Activated B cell treated with CpG ODN at 0.5 μM for 24 hours (primary cell): ENCODE measurements around the gene DDX42. TPM values are rescaled to one million over a fixed set of nuclear protein-coding genes. Genes with fewer than 3 reads are reported as not detected.

ENCODE experiments used
- ATAC-seq: fragments of 200-7000 bp; cut with Tn5 transposase; one replicate; pipeline ENCODE4 v1.10.0; 2021; ENCODE audit warnings: low read depth, mild to moderate bottlenecking, moderate library complexity
- CTCF ChIA-PET: fragments of 350-600 bp; sonication (Branson Sonifier 250); formaldehyde crosslinking; loops from one replicate; lab custom pipeline; 2021; ENCODE audit warnings: antibody characterized with exemption; lab: Charles Lee
- POLR2A ChIA-PET: fragments of 350-600 bp; sonication (Branson Sonifier 250); formaldehyde crosslinking; loops from one replicate; lab custom pipeline; 2021; ENCODE audit warnings: antibody characterized with exemption; lab: Charles Lee
- DNase-seq: peaks from one replicate; pipeline ENCODE4 v3.0.0; 2022
- H3K27ac Mint-ChIP-seq: one replicate; pipeline ENCODE4 v1.8.0; 2020; ENCODE audit warnings: mixed read lengths
- H3K27me3 Mint-ChIP-seq: one replicate; pipeline ENCODE4 v1.8.0; 2021; ENCODE audit warnings: mixed read lengths
- H3K36me3 Mint-ChIP-seq: one replicate; pipeline ENCODE4 v1.8.0; 2021; ENCODE audit warnings: low read depth, mixed read lengths
- H3K4me1 Mint-ChIP-seq: one replicate; pipeline ENCODE4 v1.8.0; 2021; ENCODE audit warnings: mixed read lengths
- H3K4me3 Mint-ChIP-seq: one replicate; pipeline ENCODE4 v1.8.0; 2020; ENCODE audit warnings: mild to moderate bottlenecking, mixed read lengths
- H3K9me3 Mint-ChIP-seq: one replicate; pipeline ENCODE4 v1.8.0; 2020; ENCODE audit warnings: mixed read lengths
- intact Hi-C: fragments of 100-400 bp; cut with micrococcal nuclease; formaldehyde crosslinking; loops from one replicate; pipeline ENCODE4 v1.15.1; 2024
- total RNA-seq: library from RNA; stranded (reverse); gene quantifications from 2 replicates; pipeline ENCODE4 v1.2.3, GENCODE V29; 2022
- TF ChIP-seq, protein P1 (sequence below): fragments of 200-600 bp; IDR thresholded peaks from one replicate; pipeline ENCODE4 v1.8.0; 2022; ENCODE audit warnings: antibody characterized with exemption, mild to moderate bottlenecking

DDX42 gene, protein sequence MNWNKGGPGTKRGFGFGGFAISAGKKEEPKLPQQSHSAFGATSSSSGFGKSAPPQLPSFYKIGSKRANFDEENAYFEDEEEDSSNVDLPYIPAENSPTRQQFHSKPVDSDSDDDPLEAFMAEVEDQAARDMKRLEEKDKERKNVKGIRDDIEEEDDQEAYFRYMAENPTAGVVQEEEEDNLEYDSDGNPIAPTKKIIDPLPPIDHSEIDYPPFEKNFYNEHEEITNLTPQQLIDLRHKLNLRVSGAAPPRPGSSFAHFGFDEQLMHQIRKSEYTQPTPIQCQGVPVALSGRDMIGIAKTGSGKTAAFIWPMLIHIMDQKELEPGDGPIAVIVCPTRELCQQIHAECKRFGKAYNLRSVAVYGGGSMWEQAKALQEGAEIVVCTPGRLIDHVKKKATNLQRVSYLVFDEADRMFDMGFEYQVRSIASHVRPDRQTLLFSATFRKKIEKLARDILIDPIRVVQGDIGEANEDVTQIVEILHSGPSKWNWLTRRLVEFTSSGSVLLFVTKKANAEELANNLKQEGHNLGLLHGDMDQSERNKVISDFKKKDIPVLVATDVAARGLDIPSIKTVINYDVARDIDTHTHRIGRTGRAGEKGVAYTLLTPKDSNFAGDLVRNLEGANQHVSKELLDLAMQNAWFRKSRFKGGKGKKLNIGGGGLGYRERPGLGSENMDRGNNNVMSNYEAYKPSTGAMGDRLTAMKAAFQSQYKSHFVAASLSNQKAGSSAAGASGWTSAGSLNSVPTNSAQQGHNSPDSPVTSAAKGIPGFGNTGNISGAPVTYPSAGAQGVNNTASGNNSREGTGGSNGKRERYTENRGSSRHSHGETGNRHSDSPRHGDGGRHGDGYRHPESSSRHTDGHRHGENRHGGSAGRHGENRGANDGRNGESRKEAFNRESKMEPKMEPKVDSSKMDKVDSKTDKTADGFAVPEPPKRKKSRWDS
- total RNA-seq: 132 and 160 TPM in 2 replicates

DNA sequence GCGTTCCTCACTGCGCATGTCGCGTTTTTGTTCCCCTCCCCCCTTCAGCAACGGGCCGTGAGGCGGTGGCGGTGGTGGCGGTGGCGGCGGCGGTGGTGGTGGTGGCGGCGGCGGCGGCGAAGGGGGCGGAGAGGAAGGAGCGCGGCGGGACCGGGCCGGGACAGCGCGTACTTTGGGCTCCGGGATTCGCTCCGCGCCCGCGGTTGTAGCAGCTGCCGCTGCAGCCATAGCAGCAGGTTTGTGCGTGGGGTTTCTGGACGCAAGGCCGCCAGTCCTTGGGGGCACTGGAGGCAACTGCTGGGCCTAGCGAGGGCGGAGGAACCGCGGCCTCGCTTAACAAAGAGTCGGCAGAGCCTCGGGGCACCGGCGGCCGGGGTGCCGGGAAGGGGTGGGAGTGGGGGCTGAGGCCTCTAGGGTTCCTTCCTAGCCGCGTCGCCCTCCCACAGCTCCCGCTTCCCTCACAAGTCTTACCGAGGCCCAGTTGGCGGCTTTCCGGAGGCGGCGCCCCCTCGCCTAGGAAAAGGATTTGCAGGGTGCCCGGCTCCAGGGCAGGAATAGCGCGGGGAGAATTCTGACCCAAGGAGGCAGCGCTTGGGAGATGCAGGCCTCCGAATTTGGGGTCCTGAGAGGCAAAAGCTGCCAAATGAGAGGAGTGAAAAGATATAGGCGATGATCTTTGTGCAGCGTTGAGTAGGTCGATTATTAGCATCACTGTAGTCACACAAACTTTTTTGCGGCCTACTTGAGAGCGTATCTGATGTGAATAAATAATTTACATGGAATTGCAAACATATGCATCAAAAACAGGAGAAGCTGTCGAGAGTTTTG, at the start of gene DDX42:
DDX42 (plus strand) TSS at position 30 of the 828 bp plus-strand sequence. CDS start 12,880 bp downstream, outside the sequence.
- DNase-seq (no peak), ATAC-seq (no peak)
- ChIA-PET CTCF (interaction anchor here (0.9 to 2.3 kb wide), 6 partner anchors 9 to 349 kb away, joined by 3 to 6 read pairs (median 4); no protein-coding TSS in a partner anchor), POLR2A (interaction anchor here (0.6 to 6.4 kb wide), 47 partner anchors 7 to 885 kb away, joined by 3 to 256 read pairs (median 6); partner anchors contain the start of genes CEP95, DCAF7, DDX5 and ICAM2)
- intact Hi-C loops: loop anchor here (5.0 kb wide), 1 partner anchor 327 kb away; the partner anchor contains the start of gene CYB561
- H3K36me3 Mint-ChIP-seq: peaks cover 55% of the 10 kb centered on the region
- peak within 1 kb of the TSS; percentile 92 for H3K4me3 Mint-ChIP-seq
- TF ChIP-seq, protein P1, sequence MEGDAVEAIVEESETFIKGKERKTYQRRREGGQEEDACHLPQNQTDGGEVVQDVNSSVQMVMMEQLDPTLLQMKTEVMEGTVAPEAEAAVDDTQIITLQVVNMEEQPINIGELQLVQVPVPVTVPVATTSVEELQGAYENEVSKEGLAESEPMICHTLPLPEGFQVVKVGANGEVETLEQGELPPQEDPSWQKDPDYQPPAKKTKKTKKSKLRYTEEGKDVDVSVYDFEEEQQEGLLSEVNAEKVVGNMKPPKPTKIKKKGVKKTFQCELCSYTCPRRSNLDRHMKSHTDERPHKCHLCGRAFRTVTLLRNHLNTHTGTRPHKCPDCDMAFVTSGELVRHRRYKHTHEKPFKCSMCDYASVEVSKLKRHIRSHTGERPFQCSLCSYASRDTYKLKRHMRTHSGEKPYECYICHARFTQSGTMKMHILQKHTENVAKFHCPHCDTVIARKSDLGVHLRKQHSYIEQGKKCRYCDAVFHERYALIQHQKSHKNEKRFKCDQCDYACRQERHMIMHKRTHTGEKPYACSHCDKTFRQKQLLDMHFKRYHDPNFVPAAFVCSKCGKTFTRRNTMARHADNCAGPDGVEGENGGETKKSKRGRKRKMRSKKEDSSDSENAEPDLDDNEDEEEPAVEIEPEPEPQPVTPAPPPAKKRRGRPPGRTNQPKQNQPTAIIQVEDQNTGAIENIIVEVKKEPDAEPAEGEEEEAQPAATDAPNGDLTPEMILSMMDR: no peak
- no peaks in the 10 kb centered on the region for H3K9me3 Mint-ChIP-seq
- no peaks in the 10 kb centered on the region for H3K27me3 Mint-ChIP-seq
- peak within 1 kb of the TSS; percentile 99 for H3K27ac Mint-ChIP-seq
- H3K4me1 Mint-ChIP-seq: peaks cover 60% of the 10 kb centered on the region

DNA sequence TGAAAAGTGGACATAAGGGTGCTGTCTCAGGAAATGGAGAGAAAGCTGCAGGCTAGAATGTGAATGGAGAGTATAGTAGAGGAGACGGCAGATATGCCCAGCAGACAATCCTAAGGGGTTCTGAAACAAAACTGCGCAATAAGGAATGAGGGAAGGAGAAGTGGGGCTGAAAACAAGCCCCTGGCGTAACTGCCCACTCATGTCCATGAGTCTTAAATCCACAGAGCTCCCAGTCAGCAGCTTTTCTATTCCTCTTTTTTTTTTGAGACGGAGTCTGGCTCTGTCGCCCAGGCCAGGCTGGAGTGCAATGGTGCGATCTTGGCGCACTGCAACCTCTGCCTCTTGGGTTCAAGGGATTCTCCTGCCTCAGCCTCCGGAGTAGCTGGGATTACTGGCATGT, 38.3 kb upstream of the DDX42 start:
- no peak overlapping the region for H3K4me3 Mint-ChIP-seq
- no peaks in the 10 kb centered on the region for H3K9me3 Mint-ChIP-seq
- POLR2A ChIA-PET: interaction anchor here (0.6 to 2.7 kb wide), 2 partner anchors 24 to 38 kb away, joined by 3 to 14 read pairs; partner anchors contain the start of genes CCDC47 and DDX42
- H3K27ac Mint-ChIP-seq: no peak overlapping the region
- ATAC-seq (no peak), DNase-seq (no peak)
- intact Hi-C loops: no loop called here
- TF ChIP-seq, protein P1: no peak
- H3K27me3 Mint-ChIP-seq: no peaks in the 10 kb centered on the region
- CTCF ChIA-PET: interaction anchor here (0.8 kb wide), 1 partner anchor 30 kb away, joined by 3 read pairs; no protein-coding TSS in a partner anchor
- peaks cover 9% of the 10 kb centered on the region for H3K36me3 Mint-ChIP-seq
- peaks cover 10% of the 10 kb centered on the region for H3K4me1 Mint-ChIP-seq

DNA sequence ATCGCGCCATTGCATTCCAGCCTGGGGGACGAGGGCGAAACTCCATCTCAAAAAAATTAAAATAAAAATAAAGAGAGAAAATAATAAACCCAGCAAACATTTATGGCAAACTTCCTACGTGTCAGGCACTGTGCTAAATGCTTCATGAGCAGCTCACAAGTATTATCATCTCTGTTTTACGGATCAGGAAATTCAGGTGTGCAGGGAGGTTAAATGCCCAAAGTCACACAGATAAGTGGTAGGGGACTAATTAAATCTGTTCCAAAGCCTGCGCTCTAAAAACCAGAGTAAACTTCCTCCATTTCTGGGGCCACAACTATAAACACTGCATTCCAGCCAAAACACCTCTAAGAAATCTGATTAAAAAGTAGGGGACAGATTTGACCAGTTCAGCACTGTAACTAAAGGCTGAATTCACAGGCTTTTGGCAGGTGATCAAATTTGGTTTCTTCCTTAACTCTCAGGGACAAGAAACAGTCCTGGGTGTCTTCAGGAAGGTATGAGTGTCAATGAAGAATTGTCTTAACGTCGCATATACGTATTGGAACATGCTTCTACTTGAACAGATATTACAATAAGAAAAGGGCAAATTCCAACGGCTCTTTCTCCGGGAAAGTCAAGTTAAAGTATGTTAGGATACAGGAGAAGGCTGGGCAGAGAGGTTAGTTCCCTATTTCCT, 33.4 kb upstream of the DDX42 start:
- H3K4me3 Mint-ChIP-seq: peak overlapping the region; percentile 86
- no peaks in the 10 kb centered on the region for H3K27me3 Mint-ChIP-seq
- DNase-seq (no peak), ATAC-seq (no peak)
- TF ChIP-seq, protein P1: no peak
- intact Hi-C loops: loop anchor here (1.0 to 5.0 kb wide), 5 partner anchors 33 to 522 kb away; partner anchors contain the start of genes CCDC47, DCAF7, ERN1 and MAP3K3
- H3K9me3 Mint-ChIP-seq: no peaks in the 10 kb centered on the region
- ChIA-PET CTCF (no interaction called here), POLR2A (interaction anchor here (0.6 to 5.6 kb wide), 11 partner anchors 11 to 119 kb away, joined by 3 to 295 read pairs (median 4); partner anchors contain the start of genes CCDC47, DDX42, LIMD2 and MAP3K3)
- peaks cover 16% of the 10 kb centered on the region for H3K36me3 Mint-ChIP-seq
- peaks cover 28% of the 10 kb centered on the region for H3K4me1 Mint-ChIP-seq
- peak overlapping the region; percentile 96 for H3K27ac Mint-ChIP-seq

DNA sequence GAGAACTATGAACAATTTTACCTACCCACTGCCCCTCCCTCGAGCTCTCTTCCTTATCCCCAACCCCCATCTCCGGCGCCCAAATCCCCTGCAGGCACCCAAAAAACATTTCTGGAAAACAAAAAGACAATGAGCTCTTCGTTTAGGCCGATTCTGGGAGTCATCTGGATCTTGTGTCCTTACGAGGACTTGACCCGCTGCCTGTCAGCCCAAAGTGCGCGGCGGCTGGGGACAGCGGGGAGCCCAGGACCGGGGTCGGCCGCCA, 32.9 kb upstream of the DDX42 start:
- ATAC-seq (no peak), DNase-seq (no peak)
- CTCF ChIA-PET: no interaction called here
- Mint-ChIP-seq H3K9me3 (no peaks in the 10 kb centered on the region), H3K27ac (peak overlapping the region; percentile 96), H3K4me3 (peak overlapping the region; percentile 86), H3K27me3 (no peaks in the 10 kb centered on the region), H3K4me1 (peaks cover 28% of the 10 kb centered on the region), H3K36me3 (peaks cover 21% of the 10 kb centered on the region)
- TF ChIP-seq, protein P1: no peak
- intact Hi-C loops: loop anchor here (1.0 to 5.0 kb wide), 5 partner anchors 32 to 521 kb away; partner anchors contain the start of genes CCDC47, DCAF7, ERN1 and MAP3K3
- POLR2A ChIA-PET: interaction anchor here (0.6 to 5.6 kb wide), 11 partner anchors 11 to 119 kb away, joined by 3 to 295 read pairs (median 4); partner anchors contain the start of genes CCDC47, DDX42, LIMD2 and MAP3K3
